ENCODE data around the gene OR51A4.

DNA sequence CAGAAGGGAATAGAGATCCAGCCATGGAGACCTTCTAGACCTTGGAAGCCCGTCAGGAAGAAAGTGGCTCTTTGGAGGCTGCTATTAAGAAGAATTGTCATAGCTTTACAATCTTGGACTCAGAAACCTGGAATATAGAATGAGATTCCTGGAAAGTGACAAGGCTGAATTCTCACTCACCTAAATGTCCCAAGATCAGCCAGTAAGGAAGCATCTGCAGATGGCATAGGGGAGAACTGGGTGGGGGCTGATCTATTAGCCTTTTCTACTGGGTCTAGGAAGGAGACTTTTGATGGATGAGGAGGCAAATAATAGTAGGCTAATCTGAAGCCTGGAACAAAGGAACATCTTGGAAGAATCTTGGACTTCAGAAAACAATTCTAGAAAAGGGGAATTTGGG is 23.2 kb downstream of the OR51A4 start, which contains the start of gene OR51G1:
- TF ChIP-seq, protein P1, sequence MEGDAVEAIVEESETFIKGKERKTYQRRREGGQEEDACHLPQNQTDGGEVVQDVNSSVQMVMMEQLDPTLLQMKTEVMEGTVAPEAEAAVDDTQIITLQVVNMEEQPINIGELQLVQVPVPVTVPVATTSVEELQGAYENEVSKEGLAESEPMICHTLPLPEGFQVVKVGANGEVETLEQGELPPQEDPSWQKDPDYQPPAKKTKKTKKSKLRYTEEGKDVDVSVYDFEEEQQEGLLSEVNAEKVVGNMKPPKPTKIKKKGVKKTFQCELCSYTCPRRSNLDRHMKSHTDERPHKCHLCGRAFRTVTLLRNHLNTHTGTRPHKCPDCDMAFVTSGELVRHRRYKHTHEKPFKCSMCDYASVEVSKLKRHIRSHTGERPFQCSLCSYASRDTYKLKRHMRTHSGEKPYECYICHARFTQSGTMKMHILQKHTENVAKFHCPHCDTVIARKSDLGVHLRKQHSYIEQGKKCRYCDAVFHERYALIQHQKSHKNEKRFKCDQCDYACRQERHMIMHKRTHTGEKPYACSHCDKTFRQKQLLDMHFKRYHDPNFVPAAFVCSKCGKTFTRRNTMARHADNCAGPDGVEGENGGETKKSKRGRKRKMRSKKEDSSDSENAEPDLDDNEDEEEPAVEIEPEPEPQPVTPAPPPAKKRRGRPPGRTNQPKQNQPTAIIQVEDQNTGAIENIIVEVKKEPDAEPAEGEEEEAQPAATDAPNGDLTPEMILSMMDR (IDR thresholded peaks at IDR 0.05 in 8 of 11, conservative IDR thresholded peaks at IDR 0.05 in 3 of 11): no peak
- no peak for TF ChIP-seq POLR2A (IDR thresholded peaks at IDR 0.05)
- TF ChIP-seq POLR2AphosphoS5 (IDR thresholded peaks at IDR 0.05): no peak
